ENCODE results near the gene PRUNE2. TPM values are rescaled to one million over a fixed set of nuclear protein-coding genes. Genes with fewer than 3 reads are reported as not detected.

Gene PRUNE2
- total and polyA plus RNA-seq, 2 of the 13 experiments (the other 11 are each of a cell fraction or from before 2014, with no cell fraction given): 0.02 TPM; not detected in 1

- Histone ChIP-seq H3K4me2 (ENCODE audit: low read depth, low read length) (no peak overlapping the region), H4K20me1 (ENCODE audit: insufficient read depth, low read length) (no peaks in the 10 kb centered on the region), H3K27me3 (ENCODE audit: control insufficient read depth in 1 of 2, insufficient read depth in 2 of 2, low read length in 2 of 2) (peaks cover 1 to 3% of the 10 kb centered on the region in 2 experiments; a peak in 2 of 5 replicates), H3K9ac (ENCODE audit: insufficient read depth, low read depth, low read length) (no peak overlapping the region), H3K4me1 (ENCODE audit: insufficient read depth, low read length) (no peaks in the 10 kb centered on the region), H3K36me3 (replicated peaks in 1 of 2; ENCODE audit: control insufficient read depth in 1 of 2, insufficient read depth in 2 of 2, low read length in 2 of 2) (no peaks in the 10 kb centered on the region), H3K4me3 (replicated peaks in 1 of 3; ENCODE audit: insufficient read depth in 1 of 3, low read depth in 2 of 3, low read length in 3 of 3) (no peak overlapping the region), H3K9me3 (ENCODE audit: low read length) (no peaks in the 10 kb centered on the region), H2AFZ (ENCODE audit: low read length) (no peak overlapping the region), H3K79me2 (ENCODE audit: insufficient read depth, low read length) (no peaks in the 10 kb centered on the region), H3K27ac (ENCODE audit: extremely low read length, insufficient read depth, low read length) (no peak overlapping the region)
- DNase-seq (ENCODE audit: low spot score): no peak
- TF ChIP-seq ZGPAT (CRISPR knock-in tag; IDR thresholded peaks at IDR 0.05) (no peak), ZNF574 (CRISPR knock-in tag; IDR thresholded peaks at IDR 0.05) (no peak), ZNF282 (IDR thresholded peaks at IDR 0.05; ENCODE audit: partially characterized antibody) (no peak), ZBTB7A (CRISPR knock-in tag; IDR thresholded peaks at IDR 0.05) (no peak), HOXA7 (CRISPR knock-in tag; IDR thresholded peaks at IDR 0.05) (no peak)
- no TSS peak for BruUV-seq (replicated peaks)
- CTCF ChIA-PET (ENCODE audit: low intra/inter-chr PET ratio, low total read pairs): no interaction called here
- intact Hi-C loops (cut with micrococcal nuclease; ENCODE audit: unreplicated experiment) (no loop called here), in situ Hi-C loops (cut with HindIII; ENCODE audit: extremely low pct_ligation_motif_present, low pct_unique_long_range_greater_than_20kb) (no loop called here)
- no peak for ATAC-seq
- FAIRE-seq: no peak
- 0% methylated on average over 3 of the region's 3 CpGs for WGBS (ENCODE audit: low lambda C conversion rate)
- POLR2A ChIA-PET: no interaction called here
Observed at GRCh38 chr9:76896035-76896434, 9.9 kb downstream of the PRUNE2 start.

Measured in HepG2 (cell line).